ENCODE measurements around the gene SFTPB.

Gene SFTPB

GRCh38 chr2:85656468-85656867, 11.5 kb downstream of the SFTPB start:
- TF ChIP-seq, protein P1, sequence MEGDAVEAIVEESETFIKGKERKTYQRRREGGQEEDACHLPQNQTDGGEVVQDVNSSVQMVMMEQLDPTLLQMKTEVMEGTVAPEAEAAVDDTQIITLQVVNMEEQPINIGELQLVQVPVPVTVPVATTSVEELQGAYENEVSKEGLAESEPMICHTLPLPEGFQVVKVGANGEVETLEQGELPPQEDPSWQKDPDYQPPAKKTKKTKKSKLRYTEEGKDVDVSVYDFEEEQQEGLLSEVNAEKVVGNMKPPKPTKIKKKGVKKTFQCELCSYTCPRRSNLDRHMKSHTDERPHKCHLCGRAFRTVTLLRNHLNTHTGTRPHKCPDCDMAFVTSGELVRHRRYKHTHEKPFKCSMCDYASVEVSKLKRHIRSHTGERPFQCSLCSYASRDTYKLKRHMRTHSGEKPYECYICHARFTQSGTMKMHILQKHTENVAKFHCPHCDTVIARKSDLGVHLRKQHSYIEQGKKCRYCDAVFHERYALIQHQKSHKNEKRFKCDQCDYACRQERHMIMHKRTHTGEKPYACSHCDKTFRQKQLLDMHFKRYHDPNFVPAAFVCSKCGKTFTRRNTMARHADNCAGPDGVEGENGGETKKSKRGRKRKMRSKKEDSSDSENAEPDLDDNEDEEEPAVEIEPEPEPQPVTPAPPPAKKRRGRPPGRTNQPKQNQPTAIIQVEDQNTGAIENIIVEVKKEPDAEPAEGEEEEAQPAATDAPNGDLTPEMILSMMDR (IDR thresholded peaks at IDR 0.05; ENCODE audit: low read depth, low read length, missing control alignments), result no peak
- DNase-seq (ENCODE audit: low read depth), result no peak
- H3K4me3 ChIP-seq (ENCODE audit: low read depth, low read length), result no peak overlapping the region

DNA sequence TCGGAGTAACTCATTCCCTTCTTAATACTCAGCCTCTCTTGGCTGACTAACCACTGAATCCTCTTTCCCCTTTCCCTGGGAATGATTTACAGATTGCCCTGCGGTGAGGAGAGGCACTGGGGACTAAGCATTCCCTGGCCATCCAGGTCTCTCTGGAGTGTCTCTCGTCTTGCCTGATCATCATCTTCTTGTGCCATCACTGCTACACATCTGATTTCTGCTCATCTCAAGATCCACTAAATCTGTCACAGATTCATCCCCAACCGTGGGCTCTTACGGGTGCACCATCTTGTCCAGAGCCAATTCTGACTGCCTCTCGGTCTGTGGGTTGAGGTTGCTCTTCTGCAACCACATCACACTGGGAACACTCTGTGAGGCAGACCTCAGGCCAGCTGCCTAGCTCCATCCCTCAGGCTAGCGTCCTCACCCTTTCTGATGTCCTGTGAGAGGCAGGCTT, 12.0 kb downstream of the SFTPB start:
- DNase-seq (ENCODE audit: low read depth), result no peak
- TF ChIP-seq, protein P1 (IDR thresholded peaks at IDR 0.05; ENCODE audit: low read depth, low read length, missing control alignments), result no peak

GRCh38 chr2:85653996-85654395, 14.0 kb downstream of the SFTPB start:
- TF ChIP-seq, protein P1 (IDR thresholded peaks at IDR 0.05; ENCODE audit: low read depth, low read length, missing control alignments), result no peak
- H3K4me3 ChIP-seq (ENCODE audit: low read depth, low read length), result no peak overlapping the region
- no peak for DNase-seq (ENCODE audit: low read depth)

More for the DNA sequence above, 12.0 kb downstream of the SFTPB start:
- H3K4me3 ChIP-seq (ENCODE audit: low read depth, low read length), result no peak overlapping the region

DNA sequence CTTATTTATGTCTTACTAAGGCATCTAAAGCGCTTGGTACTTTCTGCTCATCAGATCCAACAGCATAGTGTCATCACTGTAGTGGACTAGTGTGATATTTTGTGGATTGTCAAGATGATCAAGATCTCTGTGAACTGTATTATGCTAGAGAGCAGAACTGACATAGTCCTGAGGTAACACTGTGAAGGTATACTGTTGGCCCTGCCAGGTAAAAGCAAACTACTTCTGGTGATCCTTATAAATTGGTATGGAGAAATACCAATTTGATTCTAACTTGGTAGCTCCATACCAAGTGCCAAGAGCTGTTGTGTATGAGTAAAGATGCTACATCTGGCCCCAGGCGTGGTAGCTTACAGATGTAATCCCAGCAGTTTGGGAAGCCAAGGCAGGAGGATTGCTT, 15.9 kb downstream of the SFTPB start:
- H3K4me3 ChIP-seq (ENCODE audit: low read depth, low read length), result no peak overlapping the region
- TF ChIP-seq, protein P1 (IDR thresholded peaks at IDR 0.05; ENCODE audit: low read depth, low read length, missing control alignments), result no peak
- no peak for DNase-seq (ENCODE audit: low read depth)

DNA sequence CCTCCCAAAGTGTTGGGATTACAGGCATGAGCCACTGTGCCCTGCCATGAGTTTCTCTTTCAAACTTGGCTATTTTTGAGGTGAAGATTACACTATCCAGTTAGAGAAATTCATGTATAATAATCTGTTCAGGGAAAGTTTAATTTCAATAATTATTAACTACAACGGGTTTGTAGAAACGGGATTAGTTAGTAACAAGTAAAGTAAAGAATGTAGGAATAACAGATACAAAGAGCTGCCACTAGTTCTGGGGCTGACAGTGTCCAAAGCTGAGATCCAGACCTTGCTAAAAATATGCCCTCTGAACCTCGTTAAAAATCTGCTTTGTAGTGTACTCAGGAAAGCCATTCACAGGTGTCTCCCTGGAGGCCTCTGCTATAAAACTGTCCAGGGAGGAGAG, 16.9 kb downstream of the SFTPB start:
- TF ChIP-seq, protein P1 (IDR thresholded peaks at IDR 0.05; ENCODE audit: low read depth, low read length, missing control alignments), result no peak
- H3K4me3 ChIP-seq (ENCODE audit: low read depth, low read length), result no peak overlapping the region
- DNase-seq (ENCODE audit: low read depth), result no peak

- TF ChIP-seq, protein P1 (IDR thresholded peaks at IDR 0.05; ENCODE audit: low read depth, low read length, missing control alignments), result no peak
- DNase-seq (ENCODE audit: low read depth), result no peak
- H3K4me3 ChIP-seq (ENCODE audit: low read depth, low read length), result no peak overlapping the region
These were observed 17.5 kb downstream of the SFTPB start for GRCh38 chr2:85650456-85650855.
